GM21737 (cell line): ENCODE measurements around the gene MED12L.

Experiments used
- ATAC-seq: cut with Tn5 transposase; IDR thresholded peaks from one replicate; pipeline ENCODE4 v1.9.1; 2021; ENCODE audit warnings: mild to moderate bottlenecking, moderate library complexity; ENCODE audit not compliant: unreplicated experiment

The MED12L gene

DNA sequence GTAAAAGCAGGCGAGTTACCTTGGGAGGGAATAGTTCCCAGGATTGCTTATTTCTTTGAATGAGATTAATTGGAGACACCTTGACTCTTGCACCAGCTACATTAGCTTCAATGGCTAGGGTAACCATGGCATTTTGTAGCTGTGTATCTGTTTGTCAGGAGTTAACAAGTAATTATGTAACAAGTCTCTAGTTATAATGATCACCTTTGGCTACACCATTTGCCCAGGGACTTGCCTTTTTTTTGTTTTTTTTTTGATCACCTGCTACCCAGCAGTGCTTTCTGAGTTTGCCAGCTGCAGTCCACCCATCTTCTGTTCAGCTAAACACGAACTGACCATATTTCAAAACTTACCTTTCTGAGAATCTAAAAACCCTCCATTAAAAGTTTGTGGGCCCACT, 2.2 kb downstream of the MED12L start:
- ATAC-seq, result no peak

DNA sequence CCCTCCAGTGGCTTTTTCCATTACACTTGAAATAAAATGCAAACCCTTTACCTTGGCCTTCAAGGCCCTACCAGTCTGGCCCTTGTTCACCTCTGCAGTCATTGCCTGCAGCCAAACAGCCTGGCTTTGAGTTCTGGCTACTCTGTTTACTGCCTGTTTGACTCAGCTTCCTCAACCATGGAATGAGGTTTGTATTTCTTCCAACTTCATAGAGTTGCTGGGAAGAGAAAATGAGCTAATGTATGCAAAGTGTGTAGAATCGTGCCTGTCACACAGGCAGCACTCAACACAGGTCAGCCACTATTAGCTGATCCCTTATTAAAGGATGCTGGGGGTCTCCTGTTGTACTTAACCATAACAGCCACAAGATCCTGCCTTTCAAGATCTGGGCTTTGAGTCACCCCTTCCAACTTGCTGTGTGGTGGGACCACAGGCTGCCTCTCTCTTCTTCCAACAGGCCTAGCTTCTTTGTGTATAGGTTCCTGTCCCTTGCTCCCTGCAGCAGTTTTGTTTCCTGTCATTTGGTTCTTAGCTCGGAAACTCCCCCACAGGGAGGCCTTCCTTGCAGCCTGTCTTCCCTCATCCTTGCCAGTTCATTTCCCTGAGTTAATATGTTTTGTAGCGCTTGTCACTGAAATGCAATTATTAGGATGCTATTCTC, 6.4 kb downstream of the MED12L start:
- ATAC-seq, result no peak

DNA sequence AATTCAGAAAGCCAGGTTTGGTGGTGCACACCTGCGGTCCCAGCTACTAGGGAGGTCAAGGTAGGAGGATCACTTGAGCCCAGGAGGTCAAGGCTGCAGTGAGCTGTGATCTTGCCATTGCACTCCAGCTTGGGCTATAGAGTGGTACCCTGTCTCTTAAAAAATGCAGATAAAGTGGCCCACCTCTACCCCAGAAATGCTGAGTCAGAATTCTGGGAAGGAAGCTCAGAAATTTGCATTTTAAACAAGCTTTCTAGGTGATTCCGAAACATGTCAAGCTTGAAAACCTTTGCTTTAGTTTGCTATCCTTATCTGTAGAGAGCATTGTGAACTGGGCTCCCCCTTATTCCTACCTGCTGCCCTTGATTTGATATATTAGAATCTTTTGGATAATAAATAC, 7.7 kb downstream of the MED12L start:
- no peak for ATAC-seq

GRCh38 chr3:151093905-151094304, 8.4 kb downstream of the MED12L start:
- no peak for ATAC-seq

- no peak for ATAC-seq
Measured at GRCh38 chr3:151096716-151097115, 11.3 kb downstream of the MED12L start.

- ATAC-seq, result no peak
Measured at GRCh38 chr3:151100076-151100475, 14.6 kb downstream of the MED12L start.

GRCh38 chr3:151101270-151101969, 16.0 kb downstream of the MED12L start:
- no peak for ATAC-seq

DNA sequence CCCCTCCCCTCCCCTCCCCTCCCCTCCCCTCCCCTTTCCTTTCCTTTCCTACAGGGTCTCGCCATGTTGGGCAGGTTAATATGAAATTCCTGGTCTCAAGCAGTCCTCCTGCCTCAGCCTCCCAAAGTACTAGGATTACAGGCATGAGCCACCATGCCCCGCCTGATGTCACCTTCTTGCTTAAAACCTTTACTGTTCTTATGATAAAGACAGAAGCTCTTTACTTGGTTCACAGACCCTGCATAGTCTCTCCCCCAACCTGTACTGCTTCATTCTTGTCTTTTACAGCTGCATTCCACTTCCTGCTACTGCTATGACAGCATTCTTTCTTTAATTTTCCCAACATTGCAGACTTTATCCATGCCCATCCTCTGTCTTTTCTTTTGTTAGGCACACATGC, 20.8 kb downstream of the MED12L start:
- ATAC-seq, result no peak

GRCh38 chr3:151107177-151107576, 21.7 kb downstream of the MED12L start:
- no peak for ATAC-seq

GRCh38 chr3:151107701-151108100, 22.2 kb downstream of the MED12L start:
- ATAC-seq, result no peak

GRCh38 chr3:151109286-151109800, 23.9 kb downstream of the MED12L start:
- no peak for ATAC-seq

- no peak for ATAC-seq
Measured at GRCh38 chr3:151112731-151113130, 27.3 kb downstream of the MED12L start.

- no peak for ATAC-seq
Measured at GRCh38 chr3:151113343-151113742, 27.9 kb downstream of the MED12L start.

DNA sequence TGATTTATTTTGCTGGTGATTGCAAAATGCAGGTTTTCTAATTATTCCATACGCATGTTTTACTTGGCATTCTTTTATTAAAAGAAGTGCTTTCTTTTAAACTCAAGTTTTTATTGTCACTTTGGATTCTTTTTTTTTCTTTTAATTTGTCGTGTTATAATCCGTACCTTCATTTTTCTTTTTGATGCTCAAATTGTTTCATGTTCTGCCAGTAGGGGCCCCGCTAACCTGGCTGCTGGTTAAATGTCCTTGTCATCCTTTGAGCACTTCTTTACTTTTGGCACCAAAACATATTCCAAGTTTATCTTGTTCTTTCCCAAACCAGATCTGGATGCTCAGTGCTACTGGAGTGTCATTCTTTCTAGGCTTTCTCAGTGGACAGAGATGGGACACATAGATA, 31.6 kb downstream of the MED12L start:
- no peak for ATAC-seq

DNA sequence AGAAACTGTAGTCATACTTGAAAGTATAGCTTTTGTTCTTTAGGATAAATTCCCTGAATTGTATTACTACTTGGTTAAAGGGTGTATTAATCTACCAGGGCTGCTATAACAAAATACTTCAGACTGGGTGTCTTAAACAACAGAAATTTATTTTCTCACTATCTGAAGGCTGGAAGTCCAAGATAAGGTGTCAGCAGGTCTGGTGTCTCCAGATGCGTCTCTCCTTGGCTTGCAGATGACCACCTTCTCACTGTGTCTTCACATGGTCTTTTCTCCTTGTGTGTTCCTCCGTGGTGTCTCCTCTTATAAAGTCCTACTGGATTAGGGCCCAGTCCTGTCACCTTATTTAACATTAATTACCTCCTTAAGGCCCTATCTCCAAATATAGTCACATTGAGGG, 33.7 kb downstream of the MED12L start:
- ATAC-seq, result no peak

- ATAC-seq, result no peak
Measured at GRCh38 chr3:151120409-151120808, 34.9 kb downstream of the MED12L start.

GRCh38 chr3:151121016-151121415, 35.6 kb downstream of the MED12L start:
- ATAC-seq, result no peak

DNA sequence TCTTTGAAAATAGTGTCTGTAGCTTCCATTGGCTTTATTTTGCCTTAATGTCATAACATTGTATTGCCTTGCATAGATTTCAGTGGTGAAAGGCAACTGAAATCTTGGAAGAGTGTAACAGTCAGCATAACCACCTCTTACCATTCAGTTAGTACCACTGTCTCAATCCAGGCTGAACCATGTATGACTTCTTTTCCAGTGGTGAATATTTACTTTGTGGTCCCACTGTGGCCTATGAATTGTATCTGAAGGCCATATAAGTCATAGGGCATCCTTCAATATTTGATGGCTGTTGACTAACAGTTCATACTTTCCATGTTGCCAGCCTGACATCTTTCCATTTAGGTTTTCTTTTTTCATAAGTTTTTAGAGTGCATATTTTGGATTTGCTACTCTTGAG, 38.4 kb downstream of the MED12L start:
- no peak for ATAC-seq

DNA sequence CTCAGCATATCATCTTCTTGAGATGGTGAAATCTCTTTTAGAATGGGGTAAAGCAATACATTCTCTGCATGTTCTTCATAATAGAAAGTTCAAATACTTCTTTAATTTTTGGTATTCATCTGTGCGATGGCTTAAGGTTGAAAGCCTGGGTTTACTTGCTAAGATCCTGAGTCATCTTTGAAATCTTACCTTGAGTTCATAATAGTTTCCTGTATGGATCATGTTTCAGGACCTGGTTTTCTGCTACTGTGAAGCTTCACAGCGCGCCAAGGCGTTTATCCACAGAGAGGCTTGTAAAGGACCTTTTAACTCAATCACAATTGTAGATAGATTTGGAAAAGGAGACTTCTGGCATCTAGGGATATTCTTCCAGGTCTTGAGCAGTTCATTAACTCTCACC, 39.0 kb downstream of the MED12L start:
- no peak for ATAC-seq

DNA sequence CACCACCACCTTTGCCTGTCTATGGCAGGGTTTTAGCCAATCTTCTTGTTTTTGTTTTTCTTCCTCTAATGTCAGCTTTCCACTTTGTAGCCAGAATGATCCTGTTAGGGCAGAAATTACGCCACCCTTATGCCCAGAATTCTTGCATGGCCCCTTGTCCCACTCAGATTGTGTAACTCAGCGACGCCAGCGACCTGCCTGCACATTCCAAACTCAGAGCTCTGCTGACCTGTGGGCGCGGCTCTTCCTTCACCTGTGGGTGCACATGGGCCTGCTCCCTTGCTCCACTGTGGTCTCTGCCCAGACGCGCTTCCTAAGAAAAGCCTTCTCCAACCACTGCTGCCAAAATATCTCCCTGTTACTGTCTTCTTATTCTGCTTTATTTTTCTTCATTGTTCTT, 45.0 kb downstream of the MED12L start:
- ATAC-seq, result no peak

DNA sequence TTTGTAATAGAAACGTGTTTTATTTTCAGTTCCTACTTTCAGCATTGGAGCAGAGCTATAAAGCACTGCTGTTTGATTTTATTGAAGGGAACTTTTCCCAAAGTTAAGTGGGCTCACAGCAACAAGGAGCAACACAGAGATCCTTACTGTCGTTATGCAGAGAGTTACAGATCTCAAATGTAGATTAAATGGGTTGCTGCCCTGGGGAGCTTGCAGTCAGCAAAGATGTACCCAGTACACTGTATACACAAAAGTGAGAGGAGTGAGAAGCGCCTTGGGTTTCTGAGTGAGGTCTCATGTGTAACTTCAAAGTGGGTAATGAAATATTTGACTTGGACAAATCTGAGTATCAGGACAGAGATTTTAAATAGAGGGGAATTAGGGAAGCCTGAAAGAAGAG, 47.7 kb downstream of the MED12L start:
- no peak for ATAC-seq

GRCh38 chr3:151133917-151134450, 48.5 kb downstream of the MED12L start:
- ATAC-seq, result no peak
